Measurements from ENCODE around the gene GPR162. TPM values are rescaled to one million over a fixed set of nuclear protein-coding genes. Genes with fewer than 3 reads are reported as not detected.
"Not testable (repeated sequence)": the region's sequence is repeated elsewhere in the genome, so short reads cannot be mapped to it uniquely, and the experiment has no call there.

GPR162 gene
- total and polyA plus RNA-seq, 3 experiments from 2014 or later: 0.11 TPM; not detected in 2

DNA sequence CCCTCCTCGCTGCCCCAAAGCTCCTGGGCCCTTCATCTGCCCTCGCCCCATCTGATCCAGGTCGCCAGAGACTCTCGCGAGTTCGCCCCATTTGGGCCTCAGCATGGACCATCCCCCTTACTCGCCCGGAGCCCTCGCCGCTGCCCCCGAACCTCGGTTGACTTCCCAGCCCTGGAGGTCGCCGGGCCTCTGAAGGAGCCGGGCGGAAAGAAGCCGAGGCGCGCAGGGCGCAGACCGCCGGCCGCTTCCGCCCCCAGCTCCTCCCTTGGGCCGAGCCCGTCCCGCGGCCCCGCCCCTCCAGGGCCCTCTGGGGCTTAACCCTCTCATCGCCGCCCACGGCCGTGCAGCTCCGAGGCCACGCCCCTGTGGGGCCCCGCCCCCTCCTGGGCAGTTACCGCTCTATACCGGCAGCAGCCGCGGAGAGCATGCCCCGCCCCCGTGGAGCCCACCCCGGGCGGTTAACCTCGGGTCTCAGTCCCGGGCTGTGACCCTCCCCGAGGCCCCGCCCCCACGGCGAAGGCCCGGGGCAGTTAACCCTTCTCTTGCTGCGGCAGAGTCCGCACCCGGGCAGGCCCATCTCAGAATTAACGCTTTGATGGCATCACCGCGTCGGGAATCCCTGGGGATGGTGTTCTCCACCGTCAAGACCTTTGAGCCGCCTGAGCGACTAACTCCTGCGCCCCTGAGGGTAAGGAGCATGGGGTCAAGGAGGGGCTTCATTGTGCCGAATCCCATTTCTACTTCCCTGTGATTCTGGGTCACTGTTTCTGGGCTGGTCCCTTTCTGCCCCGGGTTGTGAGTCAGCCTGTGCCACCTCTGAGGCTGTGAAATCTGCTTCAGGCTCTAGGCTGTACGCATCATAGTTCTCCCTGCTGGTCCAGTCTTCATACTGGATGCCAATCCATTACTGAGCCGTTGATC lies 51.7 kb downstream of the GPR162 start, which contains the start of gene SPSB2:
TSS of gene SPSB2 (minus strand) at position 210 of the 921 bp plus-strand sequence. CDS start 402 bp downstream, outside the sequence.
- Mint-ChIP-seq H3K4me1 (peaks cover 41 to 53% (median 52%) of the 10 kb centered on the region in 3 donors), H3K4me3 (peak within 1 kb of the TSS; percentile 83 to 97 (median 89)), H3K9me3 (no peaks in the 10 kb centered on the region), H3K36me3 (peaks cover 0 to 52% (median 8%) of the 10 kb centered on the region in 3 donors), H3K27me3 (no peaks in the 10 kb centered on the region), H3K27ac (peak within 1 kb of the TSS; percentile 85 to 99 (median 92))
- peak within 1 kb of the TSS; percentile 90 for H3K27ac ChIP-seq (ENCODE audit: low read depth, low read length)
- no peaks in the 10 kb centered on the region for H3K9me3 ChIP-seq (ENCODE audit: low read length)
- H3K4me3 ChIP-seq (ENCODE audit: low read length): peak within 1 kb of the TSS; percentile 96
- no peaks in the 10 kb centered on the region for H3K27me3 ChIP-seq (ENCODE audit: insufficient read depth, low read length, poor library complexity, severe bottlenecking)
- H3K36me3 ChIP-seq (ENCODE audit: insufficient read depth, low read length): peaks cover 17% of the 10 kb centered on the region
- CTCF ChIA-PET: interaction anchor here (0.6 to 11.0 kb wide), 56 partner anchors 9 to 268 kb away, joined by 3 to 135 read pairs (median 4); partner anchors contain the start of genes ATN1, C12orf57, C1RL and CDCA3
- peak; percentile 98 to 100 (median 99) for DNase-seq
- POLR2A ChIA-PET: interaction anchor here (0.7 to 3.6 kb wide), 23 partner anchors 9 to 316 kb away, joined by 3 to 46 read pairs (median 4); partner anchors contain the start of genes C12orf57, C1RL, CDCA3 and COPS7A
- H3K4me1 ChIP-seq (ENCODE audit: insufficient read depth, low read length): peaks cover 40% of the 10 kb centered on the region

DNA sequence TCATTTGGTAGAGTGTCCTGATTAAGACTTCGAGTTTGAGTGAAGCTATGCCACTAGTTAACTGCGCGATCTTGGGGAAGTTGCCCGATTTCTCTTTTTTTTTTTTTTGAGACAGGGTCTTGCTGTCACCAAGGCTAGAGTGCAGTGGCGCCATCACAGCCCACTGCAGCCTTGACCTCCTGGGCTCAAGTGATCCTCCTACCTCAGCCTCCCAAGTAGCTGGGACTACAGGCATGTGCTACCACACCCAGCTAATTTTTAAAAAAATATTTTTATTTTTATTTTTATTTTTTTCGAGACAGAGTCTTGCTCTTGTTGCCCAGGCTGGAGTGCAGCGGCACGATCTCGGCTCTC lies 52.4 kb downstream of the GPR162 start:
- Histone ChIP-seq H3K27ac (ENCODE audit: low read depth, low read length) (peak overlapping the region; percentile 90), H3K36me3 (ENCODE audit: insufficient read depth, low read length) (peaks cover 17% of the 10 kb centered on the region), H3K4me3 (ENCODE audit: low read length) (peak overlapping the region; percentile 96), H3K4me1 (ENCODE audit: insufficient read depth, low read length) (peaks cover 33% of the 10 kb centered on the region)
- peak overlapping the region in 7 of 8 donors; percentile 85 to 93 (median 91) for H3K27ac Mint-ChIP-seq
- not testable (repeated sequence) for H3K9me3 ChIP-seq (ENCODE audit: low read length); H3K27me3 ChIP-seq (ENCODE audit: insufficient read depth, low read length, poor library complexity, severe bottlenecking); H3K27me3 Mint-ChIP-seq; DNase-seq; H3K9me3 Mint-ChIP-seq
- H3K4me3 Mint-ChIP-seq: peak overlapping the region; percentile 83 to 97 (median 89)
- peaks cover 0 to 48% (median 8%) of the 10 kb centered on the region in 3 donors for H3K36me3 Mint-ChIP-seq
- ChIA-PET POLR2A (interaction anchor here (0.8 to 3.6 kb wide), 5 partner anchors 22 to 234 kb away, joined by 3 to 46 read pairs (median 22); partner anchors contain the start of genes C12orf57, CDCA3, RNU7-1 and USP5), CTCF (interaction anchor here (0.8 to 11.0 kb wide), 6 partner anchors 16 to 236 kb away, joined by 4 to 135 read pairs (median 39); partner anchors contain the start of genes C1RL, CDCA3, P3H3 and USP5)
- peaks cover 34 to 47% (median 46%) of the 10 kb centered on the region in 3 donors for H3K4me1 Mint-ChIP-seq

Other genes with a start within 250 kb of the GPR162 start
- 100 to 1,000 TPM; 287 to 293 TPM for gene CHD4, start 214.4 kb upstream of the GPR162 start, total RNA-seq
- 58.1 TPM for gene CHD4, start 214.4 kb upstream of the GPR162 start, polyA plus RNA-seq
- 10 to 100 TPM; 10.6 to 11.4 TPM for gene LPAR5, start 185.9 kb upstream of the GPR162 start, total RNA-seq
- 26.5 TPM for gene LPAR5, start 185.9 kb upstream of the GPR162 start, polyA plus RNA-seq
- gene ACRBP, start 174.4 kb upstream of the GPR162 start, total RNA-seq: 1 to 10 TPM; 1.8 to 2.0 TPM
- not detected for gene ACRBP, start 174.4 kb upstream of the GPR162 start, polyA plus RNA-seq
- gene ING4, start 158.7 kb upstream of the GPR162 start, total RNA-seq: 10 to 100 TPM; 17.4 to 18.5 TPM
- gene ING4, start 158.7 kb upstream of the GPR162 start, polyA plus RNA-seq: 80.3 TPM
- gene ZNF384, start 132.4 kb upstream of the GPR162 start, total RNA-seq: 10 to 100 TPM; 58.1 to 63.3 TPM
- gene ZNF384, start 132.4 kb upstream of the GPR162 start, polyA plus RNA-seq: 37.2 TPM
- gene PIANP, start 121.0 kb upstream of the GPR162 start, total RNA-seq: under 1 TPM; 0.49 to 0.79 TPM
- 0.77 TPM for gene PIANP, start 121.0 kb upstream of the GPR162 start, polyA plus RNA-seq
- 10 to 100 TPM; 48.8 to 49.7 TPM for gene COPS7A, start 97.8 kb upstream of the GPR162 start, total RNA-seq
- 46.2 TPM for gene COPS7A, start 97.8 kb upstream of the GPR162 start, polyA plus RNA-seq
- 100 to 1,000 TPM; 141 to 146 TPM for gene MLF2, start 68.7 kb upstream of the GPR162 start, total RNA-seq
- gene MLF2, start 68.7 kb upstream of the GPR162 start, polyA plus RNA-seq: 141 TPM
- 10 to 100 TPM; 75.3 to 87.2 TPM for gene PTMS, start 55.5 kb upstream of the GPR162 start, total RNA-seq
- 10.9 TPM for gene PTMS, start 55.5 kb upstream of the GPR162 start, polyA plus RNA-seq
- gene LAG3, start 49.3 kb upstream of the GPR162 start, total RNA-seq: 100 to 1,000 TPM; 236 to 245 TPM
- 37.3 TPM for gene LAG3, start 49.3 kb upstream of the GPR162 start, polyA plus RNA-seq
- gene CD4, start 32.3 kb upstream of the GPR162 start, total RNA-seq: 1 to 10 TPM; 1.2 to 1.8 TPM
- 0.30 TPM for gene CD4, start 32.3 kb upstream of the GPR162 start, polyA plus RNA-seq
- gene P3H3, start 6.6 kb downstream of the GPR162 start, total RNA-seq: 1 to 10 TPM; 2.4 to 2.5 TPM
- 2.9 TPM for gene P3H3, start 6.6 kb downstream of the GPR162 start, polyA plus RNA-seq
- gene GNB3, start 19.1 kb downstream of the GPR162 start, total RNA-seq: under 1 TPM; 0.48 to 0.78 TPM
- gene GNB3, start 19.1 kb downstream of the GPR162 start, polyA plus RNA-seq: not detected
- 10 to 100 TPM; 35.9 to 37.6 TPM for gene CDCA3, start 29.5 kb downstream of the GPR162 start, total RNA-seq
- gene CDCA3, start 29.5 kb downstream of the GPR162 start, polyA plus RNA-seq: 0.68 TPM
- 100 to 1,000 TPM; 154 TPM for gene USP5, start 30.3 kb downstream of the GPR162 start, total RNA-seq
- gene USP5, start 30.3 kb downstream of the GPR162 start, polyA plus RNA-seq: 49.7 TPM
- 1,000 to 10,000 TPM; 1,331 to 1,374 TPM for gene TPI1, start 45.7 kb downstream of the GPR162 start, total RNA-seq
- gene TPI1, start 45.7 kb downstream of the GPR162 start, polyA plus RNA-seq: 613 TPM
- 1 to 10 TPM; 7.7 to 8.1 TPM for gene SPSB2, start 51.5 kb downstream of the GPR162 start, total RNA-seq
- gene SPSB2, start 51.5 kb downstream of the GPR162 start, polyA plus RNA-seq: 11.4 TPM
- gene LRRC23, start 83.0 kb downstream of the GPR162 start, total RNA-seq: 1 to 10 TPM; 4.9 to 5.0 TPM
- gene LRRC23, start 83.0 kb downstream of the GPR162 start, polyA plus RNA-seq: 5.0 TPM
- gene ENO2, start 92.8 kb downstream of the GPR162 start, total RNA-seq: 100 to 1,000 TPM; 125 to 131 TPM
- 36.4 TPM for gene ENO2, start 92.8 kb downstream of the GPR162 start, polyA plus RNA-seq
- gene ATN1, start 106.1 kb downstream of the GPR162 start, total RNA-seq: 10 to 100 TPM; 54.8 to 60.4 TPM
- 0.62 TPM for gene ATN1, start 106.1 kb downstream of the GPR162 start, polyA plus RNA-seq
- not detected for gene RNU7-1, start 122.0 kb downstream of the GPR162 start, total RNA-seq
- gene RNU7-1, start 122.0 kb downstream of the GPR162 start, polyA plus RNA-seq: not detected
- gene C12orf57, start 122.2 kb downstream of the GPR162 start, total RNA-seq: 100 to 1,000 TPM; 297 to 304 TPM
- 259 TPM for gene C12orf57, start 122.2 kb downstream of the GPR162 start, polyA plus RNA-seq
- gene PTPN6, start 129.5 kb downstream of the GPR162 start, total RNA-seq: 100 to 1,000 TPM; 456 to 460 TPM
- gene PTPN6, start 129.5 kb downstream of the GPR162 start, polyA plus RNA-seq: 379 TPM
- 100 to 1,000 TPM; 499 to 503 TPM for gene PHB2, start 148.8 kb downstream of the GPR162 start, total RNA-seq
- 116 TPM for gene PHB2, start 148.8 kb downstream of the GPR162 start, polyA plus RNA-seq
- gene EMG1, start 149.1 kb downstream of the GPR162 start, total RNA-seq: 100 to 1,000 TPM; 158 to 161 TPM
- 64.4 TPM for gene EMG1, start 149.1 kb downstream of the GPR162 start, polyA plus RNA-seq
- gene LPCAT3, start 196.7 kb downstream of the GPR162 start, total RNA-seq: 10 to 100 TPM; 20.4 to 22.1 TPM
- 25.5 TPM for gene LPCAT3, start 196.7 kb downstream of the GPR162 start, polyA plus RNA-seq
- gene C1S, start 238.9 kb downstream of the GPR162 start, total RNA-seq: under 1 TPM; 0.64 to 0.83 TPM
- gene C1S, start 238.9 kb downstream of the GPR162 start, polyA plus RNA-seq: not detected